Neural progenitor cell (in vitro differentiated cells): ENCODE measurements around the gene NUAK2.

Experiments
- EZH2 ChIP-seq: fragments of 200-600 bp; sonication (generic); IDR thresholded peaks from 2 replicates; pipeline ENCODE4 v1.6.1; 2017; ENCODE audit warnings: antibody characterized with exemption, mild to moderate bottlenecking, moderate library complexity
- TF ChIP-seq, protein P1 (sequence below): fragments of 200-600 bp; sonication (generic); IDR thresholded peaks from 2 replicates; pipeline ENCODE4 v1.5.1; 2017; ENCODE audit warnings: antibody characterized with exemption, mild to moderate bottlenecking

DNA sequence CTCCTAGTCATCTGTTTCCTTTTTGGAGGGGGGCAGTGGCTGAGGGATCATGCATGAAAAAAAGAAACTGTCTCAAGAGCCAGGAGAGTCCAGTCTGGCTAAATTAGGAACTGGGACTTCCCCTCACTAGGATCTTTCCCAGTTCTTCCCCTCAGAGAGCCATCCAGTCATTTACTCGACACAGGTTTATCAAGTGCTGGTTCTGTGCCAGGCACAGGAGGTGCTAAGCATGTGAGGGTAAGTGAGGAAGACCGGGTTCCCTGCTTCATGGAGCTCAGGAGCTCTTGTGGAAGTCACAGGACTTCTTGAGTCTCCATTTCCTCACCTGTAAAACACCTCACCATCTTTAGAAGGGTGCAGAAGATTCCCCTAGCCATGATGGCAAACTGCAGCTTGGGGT is 8.6 kb upstream of the NUAK2 start:
- TF ChIP-seq, protein P1, sequence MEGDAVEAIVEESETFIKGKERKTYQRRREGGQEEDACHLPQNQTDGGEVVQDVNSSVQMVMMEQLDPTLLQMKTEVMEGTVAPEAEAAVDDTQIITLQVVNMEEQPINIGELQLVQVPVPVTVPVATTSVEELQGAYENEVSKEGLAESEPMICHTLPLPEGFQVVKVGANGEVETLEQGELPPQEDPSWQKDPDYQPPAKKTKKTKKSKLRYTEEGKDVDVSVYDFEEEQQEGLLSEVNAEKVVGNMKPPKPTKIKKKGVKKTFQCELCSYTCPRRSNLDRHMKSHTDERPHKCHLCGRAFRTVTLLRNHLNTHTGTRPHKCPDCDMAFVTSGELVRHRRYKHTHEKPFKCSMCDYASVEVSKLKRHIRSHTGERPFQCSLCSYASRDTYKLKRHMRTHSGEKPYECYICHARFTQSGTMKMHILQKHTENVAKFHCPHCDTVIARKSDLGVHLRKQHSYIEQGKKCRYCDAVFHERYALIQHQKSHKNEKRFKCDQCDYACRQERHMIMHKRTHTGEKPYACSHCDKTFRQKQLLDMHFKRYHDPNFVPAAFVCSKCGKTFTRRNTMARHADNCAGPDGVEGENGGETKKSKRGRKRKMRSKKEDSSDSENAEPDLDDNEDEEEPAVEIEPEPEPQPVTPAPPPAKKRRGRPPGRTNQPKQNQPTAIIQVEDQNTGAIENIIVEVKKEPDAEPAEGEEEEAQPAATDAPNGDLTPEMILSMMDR, result no peak
- TF ChIP-seq EZH2, result no peak
